GM21619 (cell line): ENCODE data around the gene GALM.
A peak's percentile ranks its signal among the peaks of the same experiment; 100 is the strongest.
"Not testable (repeated sequence)": the region's sequence is repeated elsewhere in the genome, so short reads cannot be mapped to it uniquely, and the experiment has no call there.

Experiments used
- ATAC-seq: cut with Tn5 transposase; IDR thresholded peaks from one replicate; pipeline ENCODE4 v1.9.1; 2021; ENCODE audit not compliant: unreplicated experiment

The GALM gene

DNA sequence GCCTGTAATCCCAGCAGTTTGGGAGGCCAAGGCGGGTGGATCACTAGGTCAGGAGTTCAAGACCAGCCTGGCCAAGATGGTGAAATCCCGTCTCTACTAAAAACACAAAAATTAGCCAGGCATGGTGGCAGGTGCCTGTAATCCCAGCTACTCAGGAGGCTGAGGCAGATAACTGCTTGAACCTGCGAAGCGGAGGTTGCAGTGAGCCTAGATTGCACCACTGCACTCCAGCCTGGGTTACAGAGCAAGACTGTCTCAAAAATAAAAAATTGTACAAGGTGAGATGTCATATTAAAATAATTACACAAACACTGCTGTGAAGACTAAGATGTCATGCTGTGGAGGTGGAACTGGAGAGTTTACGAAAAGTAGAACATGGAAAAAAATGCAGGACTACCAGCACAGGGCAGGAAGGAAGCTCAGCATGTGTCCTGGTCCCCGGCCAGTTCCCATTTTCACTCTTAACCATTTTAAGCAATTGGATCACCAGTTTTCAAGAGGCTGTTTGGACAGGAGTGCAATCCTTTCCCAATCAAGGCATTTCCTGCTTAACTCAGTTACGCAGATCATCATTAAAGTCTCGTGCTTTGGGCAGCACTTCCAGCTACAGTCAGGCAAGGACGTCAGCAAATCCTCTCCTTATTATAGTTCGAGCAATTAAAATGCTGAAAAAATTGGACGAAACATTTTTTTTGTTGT lies 71.2 kb downstream of the GALM start:
- ATAC-seq = not testable (repeated sequence)

- no peak for ATAC-seq
Measured at GRCh38 chr2:38737925-38738324, 72.0 kb downstream of the GALM start.

DNA sequence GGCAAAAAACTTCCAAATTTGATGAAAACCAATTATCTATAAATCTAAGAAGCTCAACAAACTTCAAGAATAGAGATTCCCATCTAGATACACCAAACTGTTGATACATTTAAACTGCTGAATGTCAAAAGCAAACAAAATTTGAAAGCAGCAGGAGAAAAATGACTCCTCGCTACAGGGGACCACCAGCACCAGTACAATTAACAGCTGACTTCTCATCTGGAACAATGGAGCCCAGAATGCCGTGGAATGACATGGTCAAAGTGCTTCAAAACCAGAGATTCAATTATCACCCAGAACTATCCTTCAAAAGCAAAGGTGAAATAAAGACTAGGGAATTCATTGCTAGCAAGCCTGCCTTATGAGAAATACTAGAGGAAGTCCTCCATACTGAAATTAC lies 73.6 kb downstream of the GALM start:
- ATAC-seq = no peak

DNA sequence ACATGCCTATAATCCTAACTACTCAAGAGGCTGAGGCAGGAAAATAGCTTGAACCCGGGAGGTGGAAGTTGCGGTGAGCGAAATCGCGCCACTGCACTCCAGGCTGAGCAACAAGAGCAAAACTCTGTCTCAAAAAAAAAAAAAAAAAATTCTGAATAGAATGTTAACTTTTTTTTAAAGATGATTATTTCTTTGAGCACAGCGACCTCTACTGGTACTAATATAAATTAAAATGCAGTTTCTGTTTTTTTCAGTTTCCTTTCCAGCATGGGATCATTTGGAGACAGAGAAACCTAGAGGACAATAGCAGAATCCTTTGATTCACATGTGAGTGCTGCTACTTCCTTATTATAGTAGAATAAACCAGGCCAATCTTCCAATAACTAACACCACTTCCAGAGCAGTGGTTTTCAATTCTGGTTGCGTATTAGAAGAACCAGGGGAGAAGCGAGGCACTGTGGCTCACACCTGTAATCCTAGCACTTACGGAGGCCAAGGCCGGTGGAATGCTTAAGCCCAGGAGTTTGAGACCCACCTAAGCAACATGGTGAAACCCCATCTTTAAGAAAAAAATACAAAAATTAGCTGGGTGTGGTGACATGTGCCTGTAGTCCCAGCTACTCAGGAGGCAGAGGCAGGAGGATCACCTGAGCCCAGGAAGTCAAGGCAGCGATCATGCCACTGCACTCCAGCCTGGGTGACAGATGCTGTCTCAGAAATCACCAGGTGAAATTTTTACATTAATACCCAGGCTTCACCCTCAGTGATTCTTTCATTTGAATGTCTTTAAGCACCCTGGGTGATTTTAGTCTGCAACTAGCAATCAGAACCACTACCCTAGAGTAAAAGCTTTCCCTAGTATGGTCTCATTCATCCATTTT lies 75.2 kb downstream of the GALM start:
- no peak for ATAC-seq

DNA sequence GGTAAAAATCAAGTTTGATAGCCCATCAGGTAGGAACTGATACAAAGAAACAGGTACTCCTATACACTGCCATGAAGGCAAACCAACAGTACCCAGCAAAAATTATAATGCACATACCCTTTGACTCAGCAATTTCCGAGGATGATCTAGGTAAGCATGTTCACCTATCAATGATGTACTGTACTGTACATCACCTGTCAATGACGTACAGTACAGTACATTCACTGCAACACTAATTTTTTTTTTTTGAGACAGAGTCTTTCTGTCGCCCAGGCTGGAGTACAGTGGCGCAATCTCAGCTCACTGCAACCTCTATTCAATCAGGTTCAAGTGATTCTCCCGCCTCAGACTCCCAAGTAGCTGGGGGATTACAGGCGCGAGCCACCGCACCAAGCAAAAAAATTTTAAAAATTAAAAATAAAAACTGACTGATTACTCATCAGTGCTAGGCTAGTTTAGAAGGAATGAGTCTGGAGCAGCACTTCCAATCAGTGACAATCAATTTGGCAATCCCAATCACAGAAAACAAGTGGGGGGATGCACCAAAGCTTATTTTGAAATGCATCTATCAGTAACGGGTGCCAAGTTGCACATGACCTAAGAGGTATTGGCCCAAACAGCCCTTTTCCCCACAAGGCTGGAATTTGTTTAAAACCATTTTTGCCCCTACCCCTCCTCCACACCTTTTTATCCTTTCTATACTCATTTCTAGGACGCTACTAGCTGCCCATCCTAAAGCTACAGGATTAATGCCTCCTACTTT lies 77.1 kb downstream of the GALM start:
- no peak for ATAC-seq

DNA sequence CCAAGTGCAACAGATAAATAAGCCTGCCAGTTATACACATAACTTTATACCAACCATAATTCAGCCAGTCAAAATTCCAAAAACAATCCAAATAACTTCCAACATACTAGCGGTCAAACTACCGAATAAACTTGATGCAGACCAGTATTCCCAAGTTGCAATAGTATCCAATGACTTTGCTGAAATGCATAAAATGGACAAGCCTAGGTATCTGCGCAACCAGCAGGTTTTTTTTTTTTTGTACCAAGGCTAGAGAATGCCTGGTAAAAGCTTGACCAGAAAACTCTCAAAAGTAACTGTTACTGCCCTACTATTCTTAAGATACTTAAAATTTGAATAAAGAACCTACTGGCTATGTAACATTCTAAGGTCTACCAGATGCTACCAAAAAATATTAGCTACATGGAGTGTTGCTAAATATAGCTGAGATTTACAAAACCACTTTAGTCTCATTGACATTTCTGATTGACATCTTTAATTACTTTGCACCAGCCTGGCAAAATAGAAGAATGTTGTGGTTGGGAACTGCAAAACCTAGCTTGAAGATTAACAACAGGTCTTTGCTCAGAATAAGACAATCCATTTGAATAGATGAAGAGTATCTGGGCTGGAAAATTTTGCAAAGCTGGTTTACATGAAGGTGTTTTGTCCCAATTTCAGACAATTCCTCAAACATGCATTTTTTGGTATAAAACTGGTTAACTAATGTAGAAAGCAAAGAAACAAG lies 77.9 kb downstream of the GALM start:
- ATAC-seq = no peak

- ATAC-seq = no peak
Measured at GRCh38 chr2:38744399-38744780, 78.5 kb downstream of the GALM start.

DNA sequence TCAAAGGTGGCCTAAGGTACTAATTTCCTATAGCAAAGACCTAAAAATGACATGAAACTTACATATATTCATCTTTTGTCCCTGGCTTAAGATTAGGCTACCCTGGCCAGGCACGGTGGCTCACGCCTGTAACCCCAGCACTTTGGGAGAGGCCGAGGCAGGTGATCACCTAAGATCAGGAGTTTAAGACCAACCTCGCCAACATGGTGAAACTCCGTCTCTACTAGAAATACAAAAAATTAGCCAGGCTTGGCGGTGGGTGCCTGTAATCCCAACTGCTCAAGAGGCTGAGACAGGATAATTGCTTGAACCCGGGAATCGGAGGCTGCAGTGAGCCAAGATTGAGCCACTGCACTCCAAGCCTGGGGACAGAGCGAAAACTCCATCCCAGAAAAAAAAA lies 79.4 kb downstream of the GALM start:
- ATAC-seq = no peak

GRCh38 chr2:38747007-38747424 lies 81.1 kb downstream of the GALM start:
- ATAC-seq = no peak

DNA sequence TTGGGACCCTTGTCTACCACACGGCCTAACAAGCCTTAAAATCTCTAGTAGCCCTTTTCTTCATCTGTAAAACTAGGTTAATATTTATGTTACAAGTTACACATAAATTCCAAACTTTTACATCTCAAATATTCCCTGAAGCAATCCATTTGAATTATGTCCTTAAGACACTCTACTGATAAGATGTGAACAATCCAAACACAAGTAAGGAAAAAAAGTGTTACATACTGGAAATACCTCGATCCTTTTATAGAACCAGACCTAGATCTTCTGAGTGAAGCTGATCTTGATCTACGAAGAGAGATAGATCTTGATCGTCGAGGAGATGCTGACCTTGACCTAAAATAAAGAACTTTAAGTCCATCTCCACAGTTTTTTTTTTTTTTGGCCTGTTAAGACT lies 81.9 kb downstream of the GALM start:
- no peak for ATAC-seq

GRCh38 chr2:38748391-38748790 lies 82.5 kb downstream of the GALM start:
- ATAC-seq = no peak

GRCh38 chr2:38748943-38749804 lies 83.3 kb downstream of the GALM start:
- ATAC-seq = no peak

GRCh38 chr2:38750011-38750890 lies 84.3 kb downstream of the GALM start:
- peak; percentile 28 for ATAC-seq

GRCh38 chr2:38750891-38751595 lies 85.1 kb downstream of the GALM start, which contains the start of gene SRSF7:
Gene SRSF7 (minus strand): TSS chr2:38751361. CDS start chr2:38751256, 105 bp downstream.
- peak; percentile 74 for ATAC-seq

DNA sequence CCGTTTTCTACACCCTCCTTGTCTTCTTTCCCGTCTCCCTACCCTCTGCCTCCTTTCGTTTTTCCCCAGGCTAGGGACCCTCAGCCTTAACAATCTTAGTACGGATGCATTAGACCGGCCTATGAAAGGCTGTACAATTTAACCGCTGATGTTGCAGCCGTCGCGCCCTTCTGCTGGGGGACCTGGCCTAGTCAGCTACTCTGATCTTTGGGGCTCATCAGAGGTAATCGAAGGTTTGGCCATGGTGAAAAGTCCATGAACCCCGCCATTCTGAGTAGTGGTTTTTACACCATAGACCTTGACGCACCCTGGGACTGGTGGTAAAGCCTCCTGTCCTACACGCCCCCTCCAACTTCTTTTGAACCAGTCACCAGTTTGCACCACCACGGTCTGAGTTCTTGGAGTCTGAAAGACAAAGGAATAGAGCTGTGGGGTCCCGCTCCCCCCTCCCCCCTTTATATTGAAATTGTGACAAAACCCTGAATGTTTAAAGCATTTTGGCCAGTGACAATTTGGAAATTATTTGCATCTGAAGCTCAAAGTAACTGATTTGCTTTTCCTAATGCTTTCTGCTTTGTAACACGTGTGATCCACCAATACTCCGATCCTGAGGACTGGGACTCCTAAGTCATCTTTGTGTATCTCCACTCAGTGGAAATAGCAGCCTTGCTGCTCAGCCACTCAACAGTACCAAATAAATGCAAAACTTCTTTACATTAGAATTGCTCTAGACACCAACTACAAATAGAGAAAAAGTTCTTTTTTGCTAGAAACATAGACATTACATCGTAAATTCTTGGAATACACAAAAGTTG lies 85.9 kb downstream of the GALM start:
- ATAC-seq = peak; percentile 20

GRCh38 chr2:38754049-38754448 lies 88.1 kb downstream of the GALM start:
- no peak for ATAC-seq

- no peak for ATAC-seq
Measured at GRCh38 chr2:38754506-38754905, 88.6 kb downstream of the GALM start.
